Measurements from ENCODE around the gene GLMP.
"Not testable (repeated sequence)": the region's sequence is repeated elsewhere in the genome, so short reads cannot be mapped to it uniquely, and the experiment has no call there.

Gene GLMP

DNA sequence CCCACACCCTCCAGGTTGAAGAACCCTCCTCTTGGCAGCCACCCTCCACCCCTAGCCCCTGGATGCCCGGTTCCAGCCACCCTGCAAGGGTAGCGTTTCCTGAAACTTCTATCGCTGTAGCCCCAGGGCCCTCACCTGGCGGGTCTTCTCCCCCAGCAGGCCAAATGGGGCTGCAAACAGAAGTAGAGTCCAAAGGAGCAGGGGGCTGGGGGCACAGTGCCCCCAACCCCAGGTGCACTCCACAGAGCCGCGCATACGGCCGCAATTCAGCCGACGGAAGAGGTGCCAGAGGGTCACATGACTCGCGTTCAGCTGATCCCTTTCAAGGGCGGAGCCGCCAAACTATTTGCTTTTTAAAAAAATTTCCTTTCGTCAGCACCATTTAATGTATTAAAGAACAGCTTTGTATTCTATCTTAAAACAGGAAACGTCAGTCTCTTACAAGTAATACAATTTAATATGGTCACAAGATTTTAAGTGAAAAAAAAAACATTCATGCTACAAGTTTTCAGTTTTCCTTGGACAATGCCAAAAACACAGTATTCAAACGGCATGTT, at the start of gene GLMP:
Gene GLMP (minus strand): TSS at position 289 of the 557 bp plus-strand sequence. CDS start 34 bp downstream, at position 255.
- peak; percentile 61 to 67 for DNase-seq

DNA sequence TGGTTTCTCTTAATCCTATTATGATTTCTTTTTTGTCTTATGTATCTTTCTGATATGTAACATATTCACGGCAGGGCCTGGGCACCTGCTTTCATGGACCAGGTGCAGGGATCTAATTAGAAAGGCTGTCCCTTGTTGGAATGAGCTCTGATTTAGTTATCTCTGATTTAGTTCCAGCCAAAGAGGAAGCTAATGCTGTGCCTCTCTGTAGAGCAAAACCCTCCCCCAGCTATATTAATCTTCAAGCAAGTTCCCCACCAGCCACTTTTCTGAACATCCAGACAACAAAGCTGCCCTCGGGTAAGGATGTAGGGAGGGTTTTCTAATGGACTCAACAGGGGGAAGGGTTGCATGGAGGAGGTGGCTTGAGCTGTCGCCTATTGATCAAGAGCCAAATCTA, 48.9 kb upstream of the GLMP start:
- DNase-seq = no peak

DNA sequence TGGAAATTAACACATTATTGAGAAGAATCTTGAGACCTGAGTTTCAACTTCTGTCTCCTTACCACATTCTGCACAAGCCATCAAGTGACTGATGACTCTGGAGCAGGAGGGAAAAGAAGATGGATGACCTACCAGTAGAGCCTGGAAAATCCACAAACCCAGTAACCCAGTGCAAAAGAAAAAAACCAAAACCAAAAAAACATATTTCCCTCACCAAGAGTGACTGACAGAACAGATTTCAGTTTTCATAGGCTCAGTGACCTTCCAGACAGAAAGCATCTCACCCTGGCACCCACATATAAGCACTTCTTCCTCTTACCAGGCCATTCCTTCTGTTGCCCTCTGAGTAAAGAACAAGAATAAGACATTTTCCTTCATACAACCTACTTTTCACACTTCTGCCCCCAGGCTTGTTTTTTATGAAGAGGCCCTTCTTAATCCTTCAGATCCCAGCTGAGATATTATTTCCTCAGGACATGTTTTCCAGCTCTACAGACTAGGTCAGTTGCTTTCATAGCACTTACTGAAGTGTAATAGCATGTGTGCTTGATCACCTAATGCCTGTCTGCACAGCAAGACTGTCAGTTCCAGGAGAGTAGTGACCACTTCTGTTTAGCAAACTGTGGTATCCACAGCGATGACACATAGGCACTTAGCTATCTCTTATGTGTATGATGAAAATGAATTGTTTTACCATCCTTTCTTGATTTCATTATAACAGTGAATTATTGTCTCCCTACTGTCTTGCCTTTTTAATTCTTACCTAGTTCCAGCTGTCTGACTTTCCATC, 46.9 kb upstream of the GLMP start:
- no peak for DNase-seq

DNA sequence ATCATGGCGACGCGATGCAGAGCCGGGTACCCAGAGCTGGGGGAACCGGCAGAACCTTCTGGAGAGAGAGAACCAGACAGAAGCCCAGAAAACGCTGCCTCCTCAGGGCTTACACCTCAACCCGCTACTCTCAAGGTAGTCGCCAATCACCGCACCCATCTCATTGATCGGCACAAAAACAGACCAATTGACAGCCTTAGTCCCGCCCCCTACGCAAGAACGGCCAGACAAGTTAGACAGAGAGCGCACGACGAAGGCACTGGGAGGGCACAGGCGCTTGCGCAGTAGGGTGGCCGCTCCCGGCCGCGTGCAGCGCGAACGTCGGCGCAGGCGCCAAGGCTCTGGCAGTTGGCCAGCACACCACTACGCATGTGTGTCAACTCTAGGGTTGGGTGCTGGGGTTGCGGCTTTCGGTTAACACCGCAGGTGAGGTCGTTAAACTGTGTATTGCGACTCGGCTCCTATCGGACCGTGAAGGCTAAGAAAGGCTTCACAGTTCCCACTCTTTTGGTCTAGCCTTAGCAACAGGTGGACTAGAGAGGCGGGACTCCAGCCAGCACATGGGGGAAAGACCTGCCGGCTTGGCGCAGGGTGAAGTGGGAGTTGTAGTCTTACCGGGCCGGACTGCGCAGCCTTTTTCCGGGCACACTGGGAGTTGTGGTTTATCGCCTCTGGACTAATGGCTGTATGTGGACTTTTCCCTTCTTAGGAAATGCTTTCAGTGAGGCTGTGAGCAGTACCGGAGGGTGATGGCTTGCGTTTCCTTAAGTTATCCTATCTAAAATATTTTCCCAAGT, 42.9 kb upstream of the GLMP start, which contains the start of the genes CCT3 and TSACC:
Gene CCT3 (minus strand): TSS at position 113 of the 797 bp plus-strand sequence. CDS start 108 bp downstream, at position 5.
Gene TSACC (plus strand): TSS at position 347 of the 797 bp plus-strand sequence. CDS start 1,232 bp downstream, outside the sequence.
- DNase-seq = peak; percentile 99 to 100

DNA sequence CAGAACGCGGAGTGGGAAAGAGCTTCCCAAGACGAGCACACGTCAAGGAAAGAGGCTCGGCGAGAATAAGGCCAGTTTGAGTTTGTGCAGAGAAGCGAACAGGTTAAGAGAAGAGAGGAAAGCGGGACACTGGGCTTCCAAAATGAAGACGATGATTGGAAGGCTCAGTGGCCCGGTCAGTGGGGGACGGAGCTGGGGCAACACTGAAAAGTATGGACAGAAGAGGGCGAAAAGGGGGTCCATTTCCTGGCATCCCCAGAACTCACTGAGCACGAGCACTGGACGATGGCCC, 42.4 kb upstream of the GLMP start:
- DNase-seq = no peak

GRCh38 chr1:156337052-156337887, 41.8 kb upstream of the GLMP start:
- DNase-seq = peak in 1 of 2 experiments; percentile 38

- DNase-seq = no peak
Observed at GRCh38 chr1:156336242-156336641, 40.8 kb upstream of the GLMP start.

DNA sequence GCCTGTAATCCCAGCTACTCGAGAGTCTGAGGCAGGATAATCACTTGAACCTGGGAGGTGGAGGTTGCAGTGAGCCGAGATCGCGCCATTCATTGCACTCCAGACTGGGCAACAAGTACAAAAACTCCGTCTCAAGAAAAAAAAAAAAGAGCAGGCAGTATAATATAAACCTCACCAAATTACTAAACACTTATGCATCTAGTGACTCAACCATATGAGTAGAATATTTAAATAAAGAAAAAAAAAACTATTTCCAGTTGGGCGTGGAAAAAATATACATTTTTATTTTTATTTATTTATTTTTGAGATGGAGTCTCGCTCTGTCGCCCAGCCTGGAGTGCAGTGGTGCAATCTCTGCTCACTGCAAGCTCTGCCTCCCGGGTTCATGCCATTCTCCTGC, 27.7 kb upstream of the GLMP start:
- not testable (repeated sequence) for DNase-seq

DNA sequence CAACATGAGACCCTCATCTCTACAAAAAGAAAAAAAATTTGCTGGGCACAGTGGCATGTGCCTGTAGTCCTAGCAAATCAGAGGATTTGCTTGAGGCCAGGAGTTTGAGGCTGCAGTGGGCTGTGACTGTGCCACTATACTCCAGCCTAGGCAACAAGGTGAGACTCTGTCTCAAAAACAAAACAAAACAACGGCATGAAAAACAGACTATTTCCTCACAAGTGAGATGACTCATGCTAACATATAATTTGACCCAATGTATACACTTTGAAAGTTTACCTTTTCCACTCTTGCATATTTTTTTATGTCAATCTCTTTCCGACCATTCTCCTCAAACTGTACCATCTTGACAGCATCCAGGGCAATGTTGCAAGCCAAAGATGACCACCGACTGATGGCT, 25.1 kb upstream of the GLMP start:
- no peak for DNase-seq

DNA sequence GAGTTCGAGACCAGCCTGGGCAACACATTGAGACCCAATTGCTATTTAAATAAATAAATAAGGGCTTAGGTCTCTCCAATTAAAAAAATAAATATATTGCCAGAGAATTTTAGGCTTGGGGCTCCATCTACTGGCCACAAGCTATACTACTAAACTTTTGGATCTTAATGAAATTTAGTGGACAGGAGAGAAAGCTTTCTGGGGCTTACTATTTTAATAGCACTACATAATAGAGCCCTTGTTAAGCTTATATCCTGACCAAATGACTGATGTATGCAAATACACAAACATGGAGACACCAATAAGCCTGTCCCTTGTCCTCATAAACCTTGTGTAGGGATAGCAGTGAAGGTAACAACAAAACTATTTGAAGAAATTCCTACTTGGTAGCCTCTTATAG, 24.2 kb upstream of the GLMP start:
- DNase-seq = no peak

DNA sequence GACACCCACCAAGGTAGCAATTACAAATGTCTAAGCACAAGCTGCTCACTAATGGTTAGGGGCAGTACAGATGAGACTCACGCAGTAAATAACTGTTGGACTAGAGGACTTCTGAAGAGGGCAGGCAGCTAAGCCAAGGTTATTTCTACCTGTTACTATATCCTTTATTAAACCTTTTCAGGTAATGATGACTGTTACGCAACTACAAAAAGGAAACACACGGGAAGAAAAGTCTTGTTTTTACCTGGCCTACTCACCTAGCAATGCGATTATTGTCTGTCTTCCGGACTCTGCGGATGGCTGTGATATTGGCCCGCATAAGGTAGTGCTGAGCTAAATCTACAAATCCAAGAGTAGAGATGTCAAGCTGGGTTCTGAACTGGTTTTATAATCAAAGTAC, 21.4 kb upstream of the GLMP start:
- no peak for DNase-seq

- no peak for DNase-seq
Observed at GRCh38 chr1:156310962-156311361, 15.5 kb upstream of the GLMP start.

- DNase-seq = no peak
Observed at GRCh38 chr1:156308078-156308477, 12.6 kb upstream of the GLMP start.

DNA sequence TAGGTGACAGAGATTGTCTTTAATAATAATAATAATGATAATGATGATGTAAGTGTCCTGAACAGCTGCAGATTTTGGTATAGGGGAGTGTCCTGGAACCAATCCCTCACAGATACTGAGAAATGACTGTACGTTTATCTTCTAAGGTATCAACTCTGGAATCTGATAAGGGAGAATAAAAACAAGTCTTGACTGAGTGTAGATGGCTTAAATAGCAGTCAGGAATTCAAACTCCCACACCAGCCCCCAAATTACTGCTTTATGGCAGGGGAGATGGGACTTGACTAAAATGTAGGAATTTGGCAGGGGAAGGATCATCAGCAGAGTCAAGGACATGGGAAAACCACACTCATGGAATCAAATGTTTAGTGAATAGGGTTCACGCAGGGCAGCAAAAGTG, 9.7 kb upstream of the GLMP start:
- no peak for DNase-seq

GRCh38 chr1:156303241-156303640, 7.8 kb upstream of the GLMP start:
- DNase-seq = no peak

- no peak for DNase-seq
Observed at GRCh38 chr1:156298852-156299357, 3.4 kb upstream of the GLMP start, which contains the start of gene VHLL. TSS of gene VHLL (minus strand) at chr1:156299307. CDS start at chr1:156299189, 118 bp downstream.

GRCh38 chr1:156293895-156294294, 1.6 kb downstream of the GLMP start:
- no peak for DNase-seq

DNA sequence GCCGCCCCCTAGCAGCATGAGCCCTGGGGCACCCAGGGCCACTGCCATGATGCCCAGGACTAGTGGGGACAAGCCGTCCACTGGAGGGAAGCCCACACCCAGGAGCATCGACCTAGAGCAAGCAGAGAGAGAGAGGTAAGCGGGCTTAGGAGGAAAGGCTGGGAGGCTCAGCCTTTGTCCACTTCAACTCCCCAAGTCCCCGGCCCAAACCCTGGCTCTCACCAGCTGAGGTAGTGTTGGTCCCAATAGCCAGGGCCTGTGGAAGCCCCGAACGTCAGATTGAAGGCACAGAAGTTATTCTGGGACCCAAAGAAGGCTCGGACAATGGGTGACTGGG, 2.4 kb downstream of the GLMP start:
- no peak for DNase-seq

GRCh38 chr1:156291226-156292061, 4.0 kb downstream of the GLMP start:
- peak; percentile 32 to 48 for DNase-seq

DNA sequence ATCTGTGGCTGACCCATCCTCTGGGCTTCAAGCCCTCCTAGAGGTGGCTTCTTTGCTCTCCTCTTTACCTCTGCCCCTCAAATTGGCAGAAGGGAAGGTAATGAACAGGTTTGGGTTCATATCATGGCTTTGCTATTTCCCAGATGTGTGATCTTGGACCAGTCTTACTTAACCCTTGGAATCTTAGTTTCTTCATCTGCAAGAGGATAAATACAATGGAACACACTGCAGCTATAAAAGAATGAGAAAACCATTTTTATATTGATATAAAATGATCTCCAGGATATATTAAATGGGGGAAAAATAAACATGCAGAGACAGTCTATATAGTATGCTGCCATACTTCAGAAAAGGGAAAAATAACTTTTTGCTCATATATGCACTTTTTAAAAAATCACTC, 5.6 kb downstream of the GLMP start:
- DNase-seq = no peak

DNA sequence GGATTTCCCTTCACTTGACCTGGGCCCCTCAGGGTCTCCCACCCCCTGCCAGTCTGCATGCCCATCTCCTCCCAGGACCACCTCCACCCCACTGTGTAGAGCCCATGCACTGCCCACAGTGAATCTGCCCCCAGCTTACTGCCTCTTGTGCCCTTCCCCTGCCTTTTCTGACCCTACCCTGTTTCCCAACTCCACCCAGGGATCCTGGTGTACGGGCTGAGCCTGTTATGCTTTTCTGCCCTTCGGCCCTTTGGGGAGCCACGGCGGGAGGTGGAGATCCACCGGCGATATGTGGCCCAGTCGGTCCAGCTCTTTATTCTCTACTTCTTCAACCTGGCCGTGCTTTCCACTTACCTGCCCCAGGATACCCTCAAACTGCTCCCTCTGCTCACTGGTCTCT, 9.4 kb downstream of the GLMP start:
- DNase-seq = no peak

- no peak for DNase-seq
Observed at GRCh38 chr1:156285437-156285836, 10.0 kb downstream of the GLMP start.

Data from activated T-cell treated with anti-CD3 and anti-CD28 coated beads, Interleukin-2, amount 50 U/mL, for 48 hours (primary cell).